ENCODE measurements around the gene PRKN. TPM values are rescaled to one million over a fixed set of nuclear protein-coding genes. Genes with fewer than 3 reads are reported as not detected.
A peak's percentile ranks its signal among the peaks of the same experiment; 100 is the strongest.

Gene PRKN
- total RNA-seq, 1 experiment from 2014 or later = 1.2 TPM

DNA sequence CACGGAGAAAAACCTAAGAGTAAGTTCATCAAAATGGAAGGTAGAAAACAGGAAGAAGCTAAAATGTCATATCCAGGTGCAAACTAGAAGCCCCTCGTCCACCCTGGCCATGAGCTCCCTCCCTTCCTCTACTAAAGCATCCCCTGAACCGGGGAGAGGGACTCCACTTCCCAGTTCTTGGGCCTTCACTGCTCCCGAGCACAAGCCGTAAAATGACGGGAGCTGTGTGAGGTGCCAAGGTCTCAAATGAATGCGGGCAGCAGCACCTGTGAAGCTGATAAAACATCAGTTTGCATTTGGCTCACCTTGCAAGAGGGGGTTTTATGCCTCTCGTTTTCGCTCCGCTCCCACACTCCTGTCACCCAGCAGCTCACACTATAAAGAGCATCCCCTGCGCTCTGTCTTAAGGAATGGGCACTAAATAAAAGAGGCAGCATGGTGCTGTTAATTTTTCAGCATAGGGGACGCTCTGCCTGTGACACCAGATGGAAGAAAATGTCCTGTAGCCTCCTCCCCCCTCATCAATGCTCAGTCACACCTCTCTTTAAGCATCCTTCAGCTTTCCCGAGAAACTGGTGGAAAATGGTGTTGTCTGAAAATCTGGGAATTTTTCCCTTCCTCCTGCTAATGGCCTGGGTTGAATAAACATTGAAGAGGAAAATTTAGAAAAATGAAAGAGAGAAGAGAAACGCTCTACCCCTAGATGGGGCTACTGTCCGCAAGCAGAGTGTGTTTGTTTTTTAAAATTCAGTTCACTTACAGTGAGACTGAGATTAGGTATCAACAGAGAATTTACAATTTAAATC, 890.7 kb downstream of the PRKN start:
- Histone ChIP-seq H3K27ac (ENCODE audit: low read depth, low read length, poor library complexity, severe bottlenecking) (no peak overlapping the region), H3K9me3 (ENCODE audit: low read depth, low read length, poor library complexity, severe bottlenecking) (no peaks in the 10 kb centered on the region), H3K4me1 (ENCODE audit: insufficient read depth, low read length, poor library complexity, severe bottlenecking) (no peaks in the 10 kb centered on the region), H3K27me3 (replicated peaks; ENCODE audit: insufficient read depth, low read depth, low read length, poor library complexity) (no peaks in the 10 kb centered on the region), H3K36me3 (ENCODE audit: insufficient read depth, low read length, poor library complexity, severe bottlenecking) (no peaks in the 10 kb centered on the region), H3K4me3 (ENCODE audit: low read depth, low read length, poor library complexity, severe bottlenecking) (no peak overlapping the region)
- ChIA-PET CTCF (interaction anchor here (0.6 kb wide), 2 partner anchors 42 to 467 kb away, joined by 4 read pairs; no protein-coding TSS in a partner anchor), POLR2A (ENCODE audit: low non-redundant PET) (no interaction called here)
- no peak for TF ChIP-seq EZH2 (IDR thresholded peaks at IDR 0.05; ENCODE audit: borderline replicate concordance, low read depth, low read length, poor library complexity, severe bottlenecking)
- TF ChIP-seq, protein P1, sequence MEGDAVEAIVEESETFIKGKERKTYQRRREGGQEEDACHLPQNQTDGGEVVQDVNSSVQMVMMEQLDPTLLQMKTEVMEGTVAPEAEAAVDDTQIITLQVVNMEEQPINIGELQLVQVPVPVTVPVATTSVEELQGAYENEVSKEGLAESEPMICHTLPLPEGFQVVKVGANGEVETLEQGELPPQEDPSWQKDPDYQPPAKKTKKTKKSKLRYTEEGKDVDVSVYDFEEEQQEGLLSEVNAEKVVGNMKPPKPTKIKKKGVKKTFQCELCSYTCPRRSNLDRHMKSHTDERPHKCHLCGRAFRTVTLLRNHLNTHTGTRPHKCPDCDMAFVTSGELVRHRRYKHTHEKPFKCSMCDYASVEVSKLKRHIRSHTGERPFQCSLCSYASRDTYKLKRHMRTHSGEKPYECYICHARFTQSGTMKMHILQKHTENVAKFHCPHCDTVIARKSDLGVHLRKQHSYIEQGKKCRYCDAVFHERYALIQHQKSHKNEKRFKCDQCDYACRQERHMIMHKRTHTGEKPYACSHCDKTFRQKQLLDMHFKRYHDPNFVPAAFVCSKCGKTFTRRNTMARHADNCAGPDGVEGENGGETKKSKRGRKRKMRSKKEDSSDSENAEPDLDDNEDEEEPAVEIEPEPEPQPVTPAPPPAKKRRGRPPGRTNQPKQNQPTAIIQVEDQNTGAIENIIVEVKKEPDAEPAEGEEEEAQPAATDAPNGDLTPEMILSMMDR (conservative IDR thresholded peaks at IDR 0.05; ENCODE audit: low read depth, low read length) = peak; percentile 38
- no TSS peak for BruUV-seq (replicated peaks)
- intact Hi-C loops (cut with micrococcal nuclease; ENCODE audit: unreplicated experiment) = no loop called here
- no peak for DNase-seq (ENCODE audit: low spot score)

DNA sequence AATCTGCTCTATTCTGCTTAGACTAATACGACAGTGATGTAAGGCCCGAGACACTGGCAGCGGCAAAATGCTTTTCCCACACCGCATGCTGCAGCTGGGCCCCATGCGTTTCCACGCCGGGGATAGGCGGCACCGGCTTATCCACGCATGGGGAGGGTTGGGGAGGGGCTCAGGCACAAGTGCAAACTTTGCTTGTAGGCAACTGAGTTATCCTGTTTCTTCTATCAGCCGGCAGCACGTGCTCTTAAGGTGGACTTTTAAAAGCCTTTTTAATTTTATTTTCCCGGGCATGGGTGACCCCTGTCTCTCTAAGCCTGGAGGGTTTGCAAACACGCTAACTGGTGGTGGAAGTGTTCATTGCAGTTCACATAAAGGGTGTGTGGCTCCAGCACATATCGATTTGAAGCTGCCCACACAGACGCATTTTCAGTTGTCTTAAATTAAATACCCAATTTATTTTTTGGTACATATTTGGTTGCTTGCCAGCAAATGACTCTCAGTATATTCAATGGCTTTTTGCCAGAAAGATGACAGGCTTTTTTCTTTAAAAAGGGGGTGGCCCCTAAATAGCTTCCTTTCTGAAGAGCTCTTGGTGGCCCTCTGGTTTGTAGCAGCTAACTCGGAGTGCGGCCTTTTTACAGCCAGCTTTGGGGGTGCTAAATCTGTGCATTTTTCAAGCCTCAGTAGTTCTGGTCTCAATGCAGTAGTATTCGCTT, 891.9 kb downstream of the PRKN start:
- no peak for DNase-seq (ENCODE audit: low spot score)
- POLR2A ChIA-PET (ENCODE audit: low non-redundant PET) = no interaction called here
- no peaks in the 10 kb centered on the region for H3K9me3 ChIP-seq (ENCODE audit: low read depth, low read length, poor library complexity, severe bottlenecking)
- no peak overlapping the region for H3K27ac ChIP-seq (ENCODE audit: low read depth, low read length, poor library complexity, severe bottlenecking)
- no peak for TF ChIP-seq EZH2 (IDR thresholded peaks at IDR 0.05; ENCODE audit: borderline replicate concordance, low read depth, low read length, poor library complexity, severe bottlenecking)
- TF ChIP-seq, protein P1 (conservative IDR thresholded peaks at IDR 0.05; ENCODE audit: low read depth, low read length) = no peak
- intact Hi-C loops (cut with micrococcal nuclease; ENCODE audit: unreplicated experiment) = no loop called here
- no peaks in the 10 kb centered on the region for H3K27me3 ChIP-seq (replicated peaks; ENCODE audit: insufficient read depth, low read depth, low read length, poor library complexity)
- CTCF ChIA-PET = interaction anchor here (0.8 kb wide), 1 partner anchor 417 kb away, joined by 3 read pairs; no protein-coding TSS in a partner anchor
- H3K4me1 ChIP-seq (ENCODE audit: insufficient read depth, low read length, poor library complexity, severe bottlenecking) = no peaks in the 10 kb centered on the region
- H3K36me3 ChIP-seq (ENCODE audit: insufficient read depth, low read length, poor library complexity, severe bottlenecking) = no peaks in the 10 kb centered on the region
- no peak overlapping the region for H3K4me3 ChIP-seq (ENCODE audit: low read depth, low read length, poor library complexity, severe bottlenecking)
- no TSS peak for BruUV-seq (replicated peaks)

DNA sequence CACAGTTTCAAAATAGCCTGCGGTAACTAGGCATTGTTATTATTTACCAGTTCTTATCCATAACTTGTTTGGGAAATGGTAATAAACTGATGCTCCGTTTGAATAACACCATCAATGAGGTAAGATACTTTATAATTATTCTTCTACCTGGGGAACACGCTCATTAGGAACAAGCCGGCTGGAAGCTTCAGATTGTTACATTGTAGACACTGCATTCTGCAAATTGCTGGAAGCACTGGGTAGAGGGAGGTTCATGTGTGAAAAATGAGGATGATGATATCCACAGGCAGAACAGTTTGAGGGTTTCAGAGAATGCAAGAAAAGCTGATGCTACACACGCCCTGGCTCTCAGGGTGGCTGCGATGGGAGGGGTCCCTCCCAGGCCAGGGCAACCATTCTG, 893.1 kb downstream of the PRKN start:
- intact Hi-C loops (cut with micrococcal nuclease; ENCODE audit: unreplicated experiment) = no loop called here
- ChIA-PET POLR2A (ENCODE audit: low non-redundant PET) (no interaction called here), CTCF (no interaction called here)
- Histone ChIP-seq H3K36me3 (ENCODE audit: insufficient read depth, low read length, poor library complexity, severe bottlenecking) (no peaks in the 10 kb centered on the region), H3K27me3 (replicated peaks; ENCODE audit: insufficient read depth, low read depth, low read length, poor library complexity) (no peaks in the 10 kb centered on the region), H3K9me3 (ENCODE audit: low read depth, low read length, poor library complexity, severe bottlenecking) (no peaks in the 10 kb centered on the region), H3K4me1 (ENCODE audit: insufficient read depth, low read length, poor library complexity, severe bottlenecking) (no peaks in the 10 kb centered on the region), H3K27ac (ENCODE audit: low read depth, low read length, poor library complexity, severe bottlenecking) (no peak overlapping the region), H3K4me3 (ENCODE audit: low read depth, low read length, poor library complexity, severe bottlenecking) (no peak overlapping the region)
- TF ChIP-seq, protein P1 (conservative IDR thresholded peaks at IDR 0.05; ENCODE audit: low read depth, low read length) = no peak
- no peak for TF ChIP-seq EZH2 (IDR thresholded peaks at IDR 0.05; ENCODE audit: borderline replicate concordance, low read depth, low read length, poor library complexity, severe bottlenecking)
- no TSS peak for BruUV-seq (replicated peaks)
- no peak for DNase-seq (ENCODE audit: low spot score)

Data from A673 (cell line).